Hematopoietic multipotent progenitor cell (in vitro differentiated cells): Measurements from ENCODE around the gene IFIH1. TPM values are rescaled to one million over a fixed set of nuclear protein-coding genes. Genes with fewer than 3 reads are reported as not detected.

Experiments used
- DNase-seq, 3 donors: peaks; one replicate each; pipeline ENCODE4 v3.0.0-alpha.2; 2011 to 2015; ENCODE audit warnings: low read depth in 2 of 3, low spot score in 2 of 3
- total RNA-seq: library from RNA; depleted of rRNA; stranded (reverse); fragments of >200 nt; gene quantifications from one replicate; pipeline ENCODE4 v1.2.3, GENCODE V29; 2012

Gene IFIH1
- total RNA-seq, 1 donor: 59.8 TPM

DNA sequence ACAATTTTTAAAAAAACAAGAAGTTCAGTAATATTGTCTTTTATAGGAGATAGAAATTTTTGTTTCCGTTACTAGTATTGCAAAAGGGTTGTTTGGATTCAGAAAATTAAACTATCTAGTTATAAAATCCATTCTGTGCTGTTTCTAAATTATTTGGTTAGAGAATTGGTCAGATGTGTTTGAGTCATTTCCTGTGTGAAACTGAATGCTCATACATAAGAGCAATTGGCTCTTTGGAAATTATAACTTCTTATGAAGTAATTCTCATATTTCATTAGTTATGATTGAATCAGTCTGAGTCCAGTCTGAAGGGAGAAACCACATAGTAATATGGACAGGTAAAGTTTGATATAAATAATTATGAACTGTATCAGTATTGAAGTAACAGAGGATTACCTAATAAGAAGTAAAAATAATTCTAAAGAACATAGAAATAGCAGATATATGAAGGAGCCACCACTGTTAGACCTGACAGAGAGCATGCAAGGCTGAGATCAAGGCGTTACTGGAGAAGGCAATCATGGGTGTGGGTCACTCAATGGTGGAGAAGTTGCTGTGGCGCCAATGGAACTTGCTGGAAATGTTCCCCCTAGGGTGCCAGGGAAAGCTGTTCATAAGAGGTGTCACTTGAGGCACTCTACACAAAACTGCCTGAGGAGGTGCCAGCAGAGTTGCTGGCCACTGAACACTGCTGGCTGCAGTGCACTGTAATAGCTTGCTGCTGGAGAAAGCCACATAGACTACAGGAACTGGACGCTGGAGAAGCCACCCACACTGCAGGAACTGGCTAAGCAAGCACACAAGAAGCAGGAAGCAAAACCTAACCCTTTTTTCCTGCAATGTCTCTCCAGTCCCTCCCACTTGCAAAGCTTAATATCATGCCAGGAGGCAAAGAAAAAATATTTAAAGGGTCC lies 57.2 kb downstream of the IFIH1 start:
- peak in 1 of 3 donors; percentile 2 for DNase-seq

DNA sequence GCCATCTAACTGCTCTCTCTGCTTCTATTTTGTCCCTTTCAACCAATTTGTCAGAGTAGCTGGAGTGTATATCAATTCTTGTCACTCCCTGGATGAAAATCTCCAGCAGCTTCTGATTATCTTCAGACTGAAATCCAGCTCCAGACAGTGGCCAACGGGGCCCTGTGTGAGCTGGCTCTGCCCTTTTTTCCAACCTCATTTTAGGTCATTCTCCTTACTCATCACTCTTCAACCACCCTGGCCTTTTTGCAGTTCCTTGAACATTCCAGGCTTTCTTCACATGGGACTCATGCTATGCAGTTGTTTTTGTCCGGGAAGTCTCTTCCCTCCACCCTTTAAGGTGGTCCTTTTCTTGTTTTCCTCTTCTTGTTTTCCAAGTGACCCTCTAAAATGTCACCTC lies 59.8 kb downstream of the IFIH1 start:
- DNase-seq: no peak

DNA sequence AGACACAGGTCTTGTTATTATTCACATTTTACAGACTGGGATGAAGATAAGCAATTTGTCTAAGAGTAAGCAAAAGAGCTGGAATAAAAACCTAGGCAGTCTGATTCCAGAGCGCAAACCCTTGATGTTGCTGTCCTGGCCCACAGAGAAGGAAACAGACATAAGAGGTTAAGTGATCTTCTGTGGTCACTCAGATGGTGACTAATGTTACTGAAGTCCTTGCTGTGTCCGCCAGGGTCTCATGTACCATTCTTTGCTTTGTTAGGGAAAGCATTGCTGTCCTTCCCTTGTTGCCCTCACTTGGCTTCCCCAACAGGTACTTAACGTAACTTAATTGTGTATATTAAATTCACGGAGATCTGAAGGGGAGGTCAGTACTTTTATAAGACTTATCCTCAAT lies 60.3 kb downstream of the IFIH1 start:
- DNase-seq: no peak

DNA sequence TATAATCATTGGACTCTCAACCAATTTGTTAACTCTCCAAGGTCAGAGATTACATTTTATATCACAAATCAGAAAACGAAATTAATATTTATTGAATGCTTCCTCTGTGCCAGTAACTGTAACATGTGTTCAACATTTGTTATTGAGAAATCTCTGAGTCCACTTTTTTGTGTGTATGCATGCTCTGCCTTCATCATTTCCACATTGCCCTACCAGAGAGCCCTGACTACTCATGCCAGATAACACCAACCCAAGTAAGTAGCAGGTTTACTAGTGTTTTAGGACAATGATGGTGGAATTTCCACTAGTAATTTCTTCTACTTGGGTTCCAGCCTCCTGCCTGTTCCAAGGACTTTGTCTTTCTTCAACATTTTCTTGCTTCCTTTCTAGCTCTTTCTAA lies 61.1 kb downstream of the IFIH1 start:
- no peak for DNase-seq

DNA sequence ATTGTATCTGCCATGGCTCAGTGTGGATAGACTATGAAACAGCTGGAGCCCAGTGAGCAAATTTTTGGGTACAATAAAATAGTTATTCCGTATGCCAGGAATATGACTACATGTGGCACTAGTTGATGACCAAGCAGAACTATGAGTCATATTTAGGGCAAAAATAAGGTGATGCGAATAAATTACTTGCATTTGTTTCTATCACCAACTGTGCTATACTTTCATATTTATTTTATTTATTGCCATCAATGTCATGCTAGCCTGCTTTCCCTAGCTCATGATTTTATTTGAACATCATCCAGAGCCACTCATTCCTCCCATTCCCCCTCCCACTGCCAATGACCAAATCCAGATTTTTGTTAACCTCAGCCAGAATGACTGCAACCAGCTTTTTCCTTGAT lies 61.9 kb downstream of the IFIH1 start:
- no peak for DNase-seq

DNA sequence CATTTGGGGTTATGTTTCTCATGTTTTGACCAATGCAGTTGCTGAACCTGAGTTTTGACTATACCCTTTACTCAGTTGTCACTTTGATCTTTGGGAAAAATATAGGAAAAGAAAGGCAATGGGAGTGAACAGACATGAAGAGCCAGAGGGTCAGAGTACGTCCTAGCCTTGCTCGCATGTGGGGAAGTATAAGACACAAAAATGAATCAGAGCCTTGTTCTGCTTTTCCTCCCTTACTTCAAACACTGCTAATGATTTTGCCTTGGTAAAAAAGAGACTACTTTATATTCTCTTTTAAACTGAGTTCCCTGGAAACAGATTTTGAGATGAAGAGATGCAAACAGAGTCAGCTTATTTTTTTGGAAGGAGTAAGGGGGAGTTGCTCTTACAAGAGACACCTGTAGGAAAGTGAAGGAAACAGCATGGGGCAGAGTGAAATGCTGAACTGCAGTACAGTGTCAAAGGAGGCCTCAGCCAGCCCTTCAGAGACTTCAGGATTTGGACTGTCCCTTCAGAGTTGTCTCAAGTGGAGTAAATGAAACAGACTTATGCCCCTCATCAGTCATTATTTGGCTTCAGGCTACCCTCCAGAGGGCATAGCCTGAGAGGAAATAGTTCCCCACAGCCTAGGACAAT lies 64.1 kb downstream of the IFIH1 start:
- DNase-seq: no peak

DNA sequence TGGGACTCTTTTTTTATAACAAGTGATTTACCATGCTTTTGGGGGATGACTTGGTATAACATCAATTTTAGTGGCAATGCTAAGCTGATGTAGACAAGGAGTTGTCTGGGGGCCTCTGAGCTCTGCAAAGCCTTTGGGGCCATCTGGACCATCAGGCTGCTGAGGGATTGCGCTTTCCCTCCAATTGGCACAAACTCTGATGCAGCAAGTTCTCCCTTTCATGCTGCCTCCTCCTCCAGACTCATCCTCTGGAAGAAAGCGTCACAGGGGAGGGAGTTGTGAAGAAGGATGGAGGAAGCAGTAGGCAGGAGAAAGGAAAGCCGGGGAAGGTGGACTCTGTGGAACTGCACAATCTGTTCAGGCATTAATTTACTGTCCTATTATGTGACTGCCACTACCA lies 65.0 kb downstream of the IFIH1 start:
- no peak for DNase-seq

DNA sequence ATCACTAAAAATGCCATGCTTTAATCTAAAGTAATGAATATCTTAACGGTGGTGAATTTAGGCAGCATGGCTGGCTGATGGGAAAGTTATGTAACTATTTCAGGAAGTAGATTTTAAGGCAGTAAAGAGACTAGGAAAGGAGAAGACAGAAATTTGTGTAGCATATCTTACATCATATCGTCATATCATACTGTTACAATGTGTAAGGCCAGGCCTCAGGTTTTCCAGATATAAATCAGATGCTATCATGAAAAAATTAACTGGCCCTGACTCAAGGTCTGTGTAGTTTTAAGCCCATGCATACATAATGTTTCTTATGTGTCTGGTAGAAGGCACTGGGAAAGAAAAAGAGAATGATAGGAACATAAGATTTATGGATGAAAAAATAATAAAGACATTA lies 66.3 kb downstream of the IFIH1 start:
- DNase-seq: no peak

DNA sequence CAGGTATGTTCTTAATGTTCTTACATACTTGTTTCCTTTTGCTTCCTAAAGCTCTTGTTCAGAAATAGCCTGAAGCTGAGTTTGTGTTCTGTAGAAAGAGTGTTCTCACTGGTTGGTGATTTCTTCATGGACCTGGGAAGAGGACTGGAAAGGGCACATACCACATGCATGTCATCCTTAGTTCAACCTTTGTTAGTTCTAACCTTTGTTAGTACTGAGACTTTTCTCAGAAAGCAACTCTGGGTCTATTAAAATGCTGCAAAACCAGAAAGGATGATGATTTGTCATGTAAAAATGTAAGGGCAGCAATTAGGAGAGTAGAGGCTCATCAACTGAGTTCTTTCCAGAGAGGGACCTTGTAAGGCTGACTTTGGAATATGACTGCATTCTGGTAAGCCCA lies 72.7 kb downstream of the IFIH1 start:
- no peak for DNase-seq

DNA sequence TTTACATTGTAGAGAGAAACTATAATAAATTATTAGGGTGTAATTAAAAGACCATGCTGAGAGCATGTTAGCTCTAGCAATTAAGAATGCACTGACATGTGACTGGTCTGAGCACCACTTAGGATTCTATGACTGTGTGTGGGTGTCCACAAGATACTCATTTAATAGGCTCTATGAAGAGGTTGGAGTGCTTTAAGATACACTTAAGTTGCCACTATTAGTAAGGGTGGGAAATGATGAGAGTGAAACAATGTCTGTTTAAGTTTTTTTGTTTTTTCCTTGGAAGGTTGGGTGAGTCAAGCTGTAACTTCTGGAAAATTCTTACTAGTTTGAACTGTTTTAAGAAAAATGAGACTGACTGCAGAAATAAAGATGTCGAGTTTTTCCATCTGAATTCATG lies 73.4 kb downstream of the IFIH1 start:
- no peak for DNase-seq

DNA sequence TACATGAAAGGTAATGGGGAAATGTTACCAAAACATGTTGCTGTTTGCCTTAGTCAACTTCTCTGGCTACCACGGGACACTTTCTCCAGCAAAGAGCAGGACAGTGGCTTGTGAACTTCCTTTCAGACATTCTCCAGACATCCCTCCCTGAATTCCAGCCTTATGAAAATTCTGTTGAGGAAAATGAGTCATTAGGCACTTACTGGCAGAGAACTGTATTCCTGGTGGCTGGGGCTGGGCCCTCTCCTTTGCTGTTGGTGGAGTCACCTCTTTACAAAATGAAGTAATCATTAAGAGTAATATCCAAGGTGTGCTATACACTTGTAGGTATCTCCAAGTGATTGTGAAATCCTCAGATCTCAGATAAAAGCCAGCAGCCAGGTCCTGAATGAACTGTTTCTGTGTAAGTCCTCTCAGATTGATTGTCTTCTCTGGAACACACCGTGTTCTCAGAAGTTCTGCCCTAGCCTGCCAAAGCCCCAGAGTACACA lies 73.9 kb downstream of the IFIH1 start:
- no peak for DNase-seq

DNA sequence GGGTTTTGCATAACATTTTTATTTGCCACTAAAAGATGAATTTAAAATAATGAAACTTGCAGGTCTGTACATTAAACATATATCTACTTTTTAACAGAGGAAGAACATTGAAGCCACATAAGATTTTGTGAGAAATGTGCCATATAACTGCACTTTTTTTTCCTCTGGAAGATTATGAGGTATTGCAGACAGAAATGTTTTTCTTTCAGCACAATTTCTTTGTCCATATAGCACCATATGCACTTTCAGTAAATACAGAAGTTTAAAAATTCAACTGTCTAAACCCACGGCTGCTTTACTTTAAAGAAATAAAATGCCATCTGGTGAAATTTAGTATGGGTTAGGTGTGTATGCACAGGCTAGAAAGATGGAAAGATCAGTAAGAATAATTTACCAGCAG lies 74.8 kb downstream of the IFIH1 start:
- no peak for DNase-seq

DNA sequence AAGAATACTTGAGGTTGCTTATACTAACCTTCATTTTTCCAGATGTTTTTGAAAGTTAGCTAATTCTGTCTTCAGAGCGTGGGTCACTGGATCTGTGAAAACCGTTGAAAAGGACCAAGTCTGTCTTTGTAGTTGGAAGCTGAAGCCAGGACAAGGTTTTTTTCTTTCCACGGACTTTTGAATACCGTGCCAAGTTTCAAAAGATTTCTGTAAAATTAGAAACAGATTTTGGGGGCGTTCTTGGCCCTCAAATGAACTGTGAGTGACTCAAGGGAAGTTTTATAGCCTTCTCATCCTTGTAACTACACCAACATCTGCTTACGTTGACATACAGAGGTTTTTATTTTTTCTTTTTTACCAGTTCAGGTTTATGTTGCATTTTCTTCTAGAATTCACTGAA lies 75.2 kb downstream of the IFIH1 start, which contains the start of gene FAP:
FAP (minus strand) TSS at position 152 of the 400 bp plus-strand sequence; CDS start at position 34, 118 bp downstream.
- DNase-seq: no peak

DNA sequence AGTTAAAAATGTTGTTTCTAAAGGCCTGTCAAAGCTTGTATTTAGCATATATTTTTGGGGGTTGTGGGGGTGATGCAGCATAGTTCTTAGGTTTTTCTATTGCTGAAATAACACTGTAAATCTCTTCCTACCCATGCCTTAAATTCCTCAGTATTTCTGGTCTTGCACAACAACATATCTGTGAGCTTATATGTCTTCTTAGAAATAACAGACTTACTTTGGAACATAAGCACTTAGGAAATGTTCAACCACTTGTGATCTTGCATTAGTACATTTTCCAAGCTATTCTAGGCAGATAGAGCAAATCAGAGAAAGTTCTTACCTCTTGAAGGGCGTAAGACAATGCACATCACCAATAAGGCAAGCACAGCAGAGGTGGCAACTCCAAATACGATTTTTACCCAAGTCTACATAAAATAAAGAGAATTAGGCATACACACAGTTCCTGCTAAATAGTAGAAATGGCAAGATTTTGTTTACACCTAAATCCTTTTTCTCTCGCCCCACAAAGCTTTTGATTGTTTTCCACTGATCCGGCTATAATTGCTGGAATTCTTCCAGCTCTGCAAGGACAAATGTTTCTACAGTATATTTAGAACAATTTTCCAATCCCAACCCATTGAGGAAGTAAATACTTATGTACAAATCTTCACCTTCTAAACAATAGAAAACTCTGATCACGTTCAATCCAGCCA lies 75.8 kb downstream of the IFIH1 start:
- DNase-seq: no peak

DNA sequence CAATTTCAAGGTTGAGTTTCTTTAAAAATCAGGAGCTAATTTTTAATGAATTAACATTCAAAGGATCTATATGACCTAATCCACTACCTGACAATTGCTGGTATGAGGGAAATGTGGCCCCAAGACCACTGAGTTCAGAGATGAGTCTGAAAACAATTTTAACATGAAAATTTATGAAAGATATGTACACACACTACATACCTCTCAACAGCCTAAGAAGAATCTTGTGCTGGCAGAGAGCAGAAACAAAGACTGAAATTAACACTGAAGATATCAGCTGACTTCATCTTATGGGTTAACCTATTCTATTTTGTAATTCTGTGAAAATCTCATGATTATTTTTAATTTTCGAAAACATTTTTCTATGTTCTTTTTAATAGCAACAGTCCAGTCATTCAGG lies 76.9 kb downstream of the IFIH1 start:
- no peak for DNase-seq

DNA sequence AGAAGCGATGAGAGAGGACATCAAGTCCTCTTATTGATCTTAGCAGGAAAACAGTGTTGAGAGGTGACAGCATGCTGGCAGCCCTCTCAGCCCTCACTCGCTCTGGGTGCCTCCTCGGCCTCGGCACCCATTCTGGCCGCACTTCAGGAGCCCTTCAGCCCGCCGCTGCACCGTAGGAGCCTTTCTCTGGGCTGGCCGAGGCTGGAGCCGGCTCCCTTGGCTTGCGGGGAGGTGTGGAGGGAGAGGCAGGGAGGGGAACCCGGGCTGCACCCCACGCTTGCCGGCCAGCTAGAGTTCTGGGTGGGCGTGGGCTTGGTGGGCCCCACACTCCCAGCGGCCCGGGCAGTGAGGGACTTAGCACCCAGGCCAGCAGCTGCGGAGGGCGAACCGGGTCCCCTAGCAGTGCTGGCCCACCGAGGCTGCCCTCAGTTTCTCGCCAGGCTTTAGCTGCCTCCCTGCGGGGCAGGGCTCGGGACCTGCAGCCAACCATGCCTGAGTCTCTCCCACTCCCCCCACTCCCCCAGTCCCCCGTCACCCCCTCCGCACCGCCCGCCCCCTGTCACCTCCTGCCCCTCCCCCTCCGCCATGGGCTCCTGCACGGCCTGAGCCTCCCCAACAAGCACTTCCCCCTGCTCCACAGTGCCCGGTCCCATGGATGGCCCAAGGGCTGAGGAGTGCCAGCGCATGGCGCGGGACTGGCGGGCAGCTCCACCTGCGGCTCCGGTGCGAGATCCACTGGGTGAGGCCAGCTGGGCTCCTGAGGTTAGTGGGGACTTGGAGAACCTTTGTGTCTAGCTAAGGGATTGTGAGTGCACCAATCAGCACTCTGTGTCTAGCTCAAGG lies 83.6 kb downstream of the IFIH1 start:
- DNase-seq: no peak

DNA sequence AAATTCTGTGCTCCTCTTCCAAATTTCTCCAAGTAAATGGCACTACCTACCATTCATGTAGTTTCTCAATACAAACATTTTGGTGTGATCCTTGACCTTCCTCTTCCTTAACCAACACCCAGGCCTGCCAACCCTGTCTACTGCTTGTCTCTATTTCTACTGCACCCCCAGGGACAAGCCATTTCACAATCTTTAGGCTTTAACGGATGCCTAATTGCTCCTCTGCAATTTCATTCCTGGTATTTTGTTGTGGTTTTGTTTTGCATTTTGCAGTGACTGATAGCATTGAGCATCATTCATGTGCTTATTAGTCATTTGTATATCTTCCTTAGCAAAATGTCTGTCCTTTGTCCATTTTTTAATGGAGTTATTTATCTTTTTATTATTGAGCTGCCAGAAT lies 85.3 kb downstream of the IFIH1 start:
- no peak for DNase-seq

DNA sequence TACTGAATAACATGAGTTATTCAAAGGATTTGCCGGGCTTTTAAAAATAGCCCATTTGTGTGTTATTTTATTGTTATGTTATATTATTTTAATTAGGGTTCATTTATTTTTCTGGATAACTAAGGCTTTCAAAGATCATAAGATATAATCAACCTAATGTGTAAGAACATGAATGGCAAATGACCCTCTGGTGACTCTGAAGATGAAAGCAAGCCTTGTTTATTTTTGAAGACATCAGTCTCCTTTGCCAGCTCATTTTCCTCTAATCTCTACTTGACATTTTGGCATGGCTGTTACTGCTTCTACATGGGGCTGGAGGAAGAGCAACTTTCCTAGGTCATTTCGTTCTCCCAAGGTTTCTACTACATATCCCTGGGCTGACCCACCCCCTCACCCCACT lies 85.8 kb downstream of the IFIH1 start:
- DNase-seq: no peak

DNA sequence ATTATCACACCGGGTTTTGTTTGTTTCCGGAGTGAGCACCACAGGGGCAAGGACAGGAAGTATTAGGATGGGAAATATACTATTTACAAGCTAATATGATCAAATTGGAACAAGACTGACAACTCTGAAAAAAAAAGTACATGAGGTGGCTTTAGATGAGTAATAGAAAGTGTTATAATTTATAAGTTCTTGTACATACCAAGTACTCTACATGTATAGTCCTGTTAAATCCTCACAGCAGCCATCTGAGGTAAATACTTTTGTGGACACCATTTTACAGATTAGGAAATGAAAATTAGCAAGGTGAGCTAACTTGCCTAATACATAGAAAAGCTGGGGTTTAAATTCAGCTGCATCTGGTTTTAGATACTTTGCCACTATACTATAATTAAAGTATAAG lies 86.5 kb downstream of the IFIH1 start:
- DNase-seq: no peak

DNA sequence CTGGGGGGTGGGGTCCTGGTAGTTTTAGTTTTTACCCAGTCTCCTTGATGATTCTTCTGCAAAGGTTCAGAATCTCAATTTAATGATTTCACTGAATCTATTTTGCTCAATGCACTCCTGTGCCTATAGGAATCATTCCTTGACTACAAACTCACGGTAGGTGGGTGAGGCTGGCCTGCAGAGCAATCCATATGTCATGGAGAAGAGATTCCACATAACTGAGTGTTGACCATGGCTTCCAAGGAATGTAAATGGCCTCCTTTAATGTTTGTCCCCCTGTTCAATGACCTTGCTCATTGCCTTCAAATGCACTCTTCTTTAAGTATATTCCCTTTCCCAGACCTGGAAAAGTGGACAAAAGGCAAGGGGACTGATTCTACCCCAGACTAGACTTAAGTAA lies 87.7 kb downstream of the IFIH1 start:
- no peak for DNase-seq

DNA sequence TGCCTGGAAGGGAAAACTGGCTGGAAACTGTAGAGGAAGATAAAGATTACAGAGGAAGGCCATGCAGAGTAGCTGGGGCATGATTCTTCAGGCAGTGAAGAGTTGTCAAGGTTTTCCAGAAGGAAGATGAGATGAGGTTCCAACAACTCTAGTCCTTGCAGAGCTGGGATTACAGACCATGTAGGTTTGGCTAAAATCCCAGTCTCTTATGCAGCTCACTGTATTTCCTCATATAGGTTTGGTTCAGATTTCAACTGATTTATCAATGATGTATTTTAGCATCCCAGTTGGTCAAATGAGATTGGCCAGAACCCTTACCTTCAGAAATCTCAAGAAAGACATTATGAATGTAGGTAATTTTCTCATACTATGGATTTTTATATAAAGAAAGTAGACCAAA lies 91.6 kb downstream of the IFIH1 start:
- no peak for DNase-seq
